Measurements from ENCODE around the gene NEURL1. TPM values are rescaled to one million over a fixed set of nuclear protein-coding genes. Genes with fewer than 3 reads are reported as not detected.

Gene NEURL1
- total and polyA plus RNA-seq, 8 donors: 11.0 to 69.9 (median 18.6) TPM

- no peak for TF ChIP-seq CTCF (IDR thresholded peaks at IDR 0.05)
- H3K4me3 ChIP-seq: no peak overlapping the region
- peaks cover 15 to 18% (median 16%) of the 10 kb centered on the region in 3 donors for H3K4me1 ChIP-seq
- no peaks in the 10 kb centered on the region for H3K27me3 ChIP-seq
- no peaks in the 10 kb centered on the region for H3K36me3 ChIP-seq
- DNase-seq (no peak), FAIRE-seq (no peak), ATAC-seq (no peak)
- intact Hi-C loops (cut with DNase I): no loop called here
- H3K27ac ChIP-seq: no peak overlapping the region
- H3K9me3 ChIP-seq: no peaks in the 10 kb centered on the region
- WGBS, 2 donors: 81 to 90% methylated on average over 4 of the region's 4 CpGs
Observed at GRCh38 chr10:103540722-103541121, 47.2 kb downstream of the NEURL1 start.

GRCh38 chr10:103541616-103542015 is 48.1 kb downstream of the NEURL1 start:
- no peak overlapping the region for H3K4me3 ChIP-seq
- H3K4me1 ChIP-seq: peaks cover 22 to 25% (median 23%) of the 10 kb centered on the region in 3 donors
- intact Hi-C loops (cut with DNase I): no loop called here
- no peak for TF ChIP-seq CTCF (IDR thresholded peaks at IDR 0.05)
- H3K9me3 ChIP-seq: no peaks in the 10 kb centered on the region
- no peaks in the 10 kb centered on the region for H3K36me3 ChIP-seq
- FAIRE-seq (no peak), DNase-seq (no peak), ATAC-seq (no peak)
- no peaks in the 10 kb centered on the region for H3K27me3 ChIP-seq
- whole genome bisulfite sequencing, 2 donors: 94 to 100% methylated on average over 3 of the region's 3 CpGs
- no peak overlapping the region for H3K27ac ChIP-seq

- peaks cover 23 to 36% (median 34%) of the 10 kb centered on the region in 3 donors for H3K4me1 ChIP-seq
- WGBS, 2 donors: 8% methylated on average over 15 to 17 of the region's 17 CpGs
- FAIRE-seq (no peak), DNase-seq (peak in 3 of 6 donors; percentile 37 to 54 (median 40)), ATAC-seq (peak; percentile 35 to 63 (median 44))
- no peaks in the 10 kb centered on the region for H3K27me3 ChIP-seq
- H3K27ac ChIP-seq: peak overlapping the region in 2 of 4 donors; percentile 1 to 37
- peak overlapping the region in 2 of 4 donors; percentile 8 to 34 for H3K4me3 ChIP-seq
- intact Hi-C loops (cut with DNase I): no loop called here
- H3K36me3 ChIP-seq: no peaks in the 10 kb centered on the region
- peak in 2 of 4 donors; percentile 9 to 12 for TF ChIP-seq CTCF (IDR thresholded peaks at IDR 0.05)
- H3K9me3 ChIP-seq: no peaks in the 10 kb centered on the region
Observed at GRCh38 chr10:103542764-103543616, 49.5 kb downstream of the NEURL1 start.

- no peak for ATAC-seq
- Histone ChIP-seq H3K4me3 (no peak overlapping the region), H3K36me3 (no peaks in the 10 kb centered on the region), H3K4me1 (peaks cover 32 to 44% (median 39%) of the 10 kb centered on the region in 3 donors), H3K27ac (peak overlapping the region in 1 of 4 donors; percentile 37), H3K27me3 (no peaks in the 10 kb centered on the region), H3K9me3 (no peaks in the 10 kb centered on the region)
- DNase-seq: peak in 1 of 6 donors; percentile 12
- intact Hi-C loops (cut with DNase I): no loop called here
- no peak for FAIRE-seq
- WGBS, 2 donors: 82 to 86% methylated on average over 9 of the region's 9 CpGs
- no peak for TF ChIP-seq CTCF (IDR thresholded peaks at IDR 0.05)
Observed at GRCh38 chr10:103543617-103544525, 50.4 kb downstream of the NEURL1 start.

Measured in pancreas (tissue), 10 donors.